HepG2 (cell line): ENCODE measurements around the gene IDH3G. TPM values are rescaled to one million over a fixed set of nuclear protein-coding genes. Genes with fewer than 3 reads are reported as not detected.

ENCODE experiments used
- ATAC-seq: fragments of 200-7000 bp; cut with Tn5 transposase; 3 replicates; pipeline ENCODE4 v1.9.1; 2020; ENCODE audit warnings: mild to moderate bottlenecking, moderate library complexity
- BruUV-seq: library from RNA; stranded (reverse); fragments of 400-500 nt; replicated peaks from 2 replicates; lab custom pipeline; 2021; lab: Mats Ljungman, UMichigan
- CTCF ChIA-PET: fragments of 300-600 bp; formaldehyde crosslinking; extraction: SDS; loops from one replicate; lab custom pipeline; 2021; ENCODE audit warnings: low total read pairs, inconsistent platforms, low intra/inter-chr PET ratio; lab: Yijun Ruan, JAX
- POLR2A ChIA-PET: fragments of 350-600 bp; sonication (Branson Sonifier 250); formaldehyde crosslinking; loops from one replicate; lab custom pipeline; 2020; ENCODE audit warnings: antibody characterized with exemption, inconsistent platforms; lab: Yijun Ruan, JAX
- DNase-seq: peaks from one replicate; pipeline ENCODE4 v3.0.0-alpha.2; 2015; ENCODE audit warnings: low spot score
- FAIRE-seq: peaks from 3 replicates; lab custom pipeline; 2011; peaks lifted over from hg19 to GRCh38; lab: Jason Lieb, UNC
- H2AFZ ChIP-seq: one replicate; pipeline ENCODE4 v1.6.1; 2011; ENCODE audit warnings: low read length, inconsistent platforms
- H3K27ac ChIP-seq: fragments of 300-600 bp; 3 replicates; pipeline ENCODE4 v1.8.0; 2011; ENCODE audit warnings: mixed run types, mild to moderate bottlenecking, mixed read lengths, low read length, inconsistent platforms; ENCODE audit not compliant: insufficient read depth; ENCODE audit errors: extremely low read length
- H3K27me3 ChIP-seq, 2 experiments: fragments of 200-600 bp in 1 of 2; 2 replicates in 1 of 2; 3 replicates in 1 of 2; pipeline versions ENCODE4 v1.6.0 to v1.8.0; 2011; ENCODE audit warnings: low read length in 2 of 2, mild to moderate bottlenecking in 2 of 2, moderate library complexity in 2 of 2, inconsistent platforms in 1 of 2; ENCODE audit not compliant: insufficient read depth in 2 of 2, control insufficient read depth in 1 of 2
- H3K36me3 ChIP-seq, 2 experiments: fragments of 200-600 bp in 1 of 2; replicated peaks in 1 of 2; 2 replicates in 1 of 2; 3 replicates in 1 of 2; pipeline versions ENCODE4 v1.5.1 to v1.8.0; 2011; ENCODE audit warnings: low read length in 2 of 2, inconsistent platforms in 1 of 2; ENCODE audit not compliant: insufficient read depth in 2 of 2, control insufficient read depth in 1 of 2
- H3K4me1 ChIP-seq: 2 replicates; pipeline ENCODE4 v1.5.1; 2012; ENCODE audit warnings: low read length, inconsistent platforms; ENCODE audit not compliant: insufficient read depth
- H3K4me2 ChIP-seq: 2 replicates; pipeline ENCODE4 v1.6.0; 2011; ENCODE audit warnings: low read depth, low read length, inconsistent platforms
- H3K4me3 ChIP-seq, 3 experiments: fragments of 200-600 bp in 1 of 3; sonication (generic), shearing (Covaris generic) in 1 of 3; replicated peaks in 1 of 3; 2 replicates each; pipeline ENCODE4 v1.5.1; 2011 to 2016; ENCODE audit warnings: low read length in 3 of 3, inconsistent platforms in 2 of 3, low read depth in 2 of 3, mild to moderate bottlenecking in 2 of 3, control low read depth in 1 of 3, mixed read lengths in 1 of 3; ENCODE audit not compliant: insufficient read depth in 1 of 3
- H3K79me2 ChIP-seq: one replicate; pipeline ENCODE4 v1.6.1; 2011; ENCODE audit warnings: low read length, inconsistent platforms; ENCODE audit not compliant: insufficient read depth
- H3K9ac ChIP-seq: 2 replicates; pipeline ENCODE4 v1.6.0; 2011; ENCODE audit warnings: mild to moderate bottlenecking, low read depth, low read length, inconsistent platforms; ENCODE audit not compliant: insufficient read depth
- H3K9me3 ChIP-seq: 2 replicates; pipeline ENCODE4 v1.5.1; 2012; ENCODE audit warnings: mild to moderate bottlenecking, low read length
- H4K20me1 ChIP-seq: 2 replicates; pipeline ENCODE4 v1.6.0; 2011; ENCODE audit warnings: inconsistent platforms, mild to moderate bottlenecking, low read length, moderate library complexity; ENCODE audit not compliant: insufficient read depth
- AGO2 ChIP-seq: fragments of 200-400 bp; formaldehyde crosslinking; optimal IDR thresholded peaks from 2 replicates; pipeline ENCODE3; 2017; ENCODE audit warnings: mild to moderate bottlenecking, low read depth, low read length, moderate library complexity
- GABPA ChIP-seq, 2 experiments: IDR thresholded peaks; 2 replicates each; pipeline ENCODE4 v1.6.1; 2011 to 2016; ENCODE audit warnings: low read depth in 2 of 2, low read length in 1 of 2, missing biosample characterization in 1 of 2, missing genetic modification characterization in 1 of 2
- NPAS2 ChIP-seq: sonication (generic); formaldehyde crosslinking; IDR thresholded peaks from 2 replicates; pipeline ENCODE4 v1.8.0; 2022; ENCODE audit warnings: mild to moderate bottlenecking, missing genetic modification reagents, borderline replicate concordance
- PREB ChIP-seq: sonication (generic); formaldehyde crosslinking; IDR thresholded peaks from 2 replicates; pipeline ENCODE4 v1.4.0; 2020; ENCODE audit warnings: missing genetic modification reagents
- SALL2 ChIP-seq: sonication (generic); formaldehyde crosslinking; IDR thresholded peaks from 2 replicates; pipeline ENCODE4 v1.8.1; 2023; ENCODE audit warnings: mild to moderate bottlenecking, missing genetic modification reagents, inconsistent platforms
- SATB2 ChIP-seq: sonication (generic); formaldehyde crosslinking; IDR thresholded peaks from 2 replicates; pipeline ENCODE4 v1.5.0; 2020; ENCODE audit warnings: missing genetic modification reagents
- TGIF2 ChIP-seq: IDR thresholded peaks from 2 replicates; pipeline ENCODE4 v1.6.1; 2016; ENCODE audit warnings: control low read depth, missing compliant biosample characterization
- WGBS: methylation state at CpG from one replicate; pipeline ENCODE4 v1.1.6; 2017; ENCODE audit warnings: low lambda C conversion rate; 5-methylcytosine and 5-hydroxymethylcytosine counted together
- in situ Hi-C: cut with HindIII; loops from 2 replicates; pipeline ENCODE4 v1.10.0; 2017; ENCODE audit warnings: low pct_unique_long_range_greater_than_20kb; ENCODE audit not compliant: extremely low pct_ligation_motif_present
- intact Hi-C: fragments of 100-400 bp; cut with micrococcal nuclease; formaldehyde crosslinking; loops from one replicate; pipeline ENCODE4 v1.10.0; 2022; ENCODE audit not compliant: unreplicated experiment
- polyA plus RNA-seq, 8 experiments: library from polyadenylated mRNA; depleted of rRNA in 3 of 8; stranded (reverse) in 7 of 8; unstranded in 1 of 8; fragments of >200 nt; fragmentation: Illumina TruSeq in 4 of 8; extraction: Trizol in 4 of 8; gene quantifications; 2 replicates each; pipeline versions ENCODE4 v1.2.1 to v1.2.3, GENCODE V29; 2011 to 2016; ENCODE audit warnings: low read depth in 4 of 8, missing spikeins in 1 of 8, mixed read lengths in 1 of 8; ENCODE audit not compliant: insufficient read depth in 1 of 8
- total RNA-seq, 5 experiments: library from RNA; depleted of rRNA; stranded (reverse); fragments of >200 nt; fragmentation: Illumina TruSeq; extraction: Trizol; gene quantifications; 2 replicates each; pipeline ENCODE4 v1.2.3, GENCODE V29; 2016; ENCODE audit warnings: low read depth in 1 of 5
- TF ChIP-seq, protein P1 (sequence below): sonication (generic); IDR thresholded peaks from 2 replicates; pipeline ENCODE4 v1.6.1; 2016; ENCODE audit warnings: low read depth, borderline replicate concordance
- TF ChIP-seq, protein P2 (sequence below): sonication (generic); formaldehyde crosslinking; IDR thresholded peaks from 2 replicates; pipeline ENCODE4 v1.4.0; 2020; ENCODE audit warnings: missing genetic modification reagents

The IDH3G gene
- total and polyA plus RNA-seq, 2 of the 13 experiments (the other 11 are each of a cell fraction or from before 2014, with no cell fraction given) = 18.7 to 35.5 TPM

DNA sequence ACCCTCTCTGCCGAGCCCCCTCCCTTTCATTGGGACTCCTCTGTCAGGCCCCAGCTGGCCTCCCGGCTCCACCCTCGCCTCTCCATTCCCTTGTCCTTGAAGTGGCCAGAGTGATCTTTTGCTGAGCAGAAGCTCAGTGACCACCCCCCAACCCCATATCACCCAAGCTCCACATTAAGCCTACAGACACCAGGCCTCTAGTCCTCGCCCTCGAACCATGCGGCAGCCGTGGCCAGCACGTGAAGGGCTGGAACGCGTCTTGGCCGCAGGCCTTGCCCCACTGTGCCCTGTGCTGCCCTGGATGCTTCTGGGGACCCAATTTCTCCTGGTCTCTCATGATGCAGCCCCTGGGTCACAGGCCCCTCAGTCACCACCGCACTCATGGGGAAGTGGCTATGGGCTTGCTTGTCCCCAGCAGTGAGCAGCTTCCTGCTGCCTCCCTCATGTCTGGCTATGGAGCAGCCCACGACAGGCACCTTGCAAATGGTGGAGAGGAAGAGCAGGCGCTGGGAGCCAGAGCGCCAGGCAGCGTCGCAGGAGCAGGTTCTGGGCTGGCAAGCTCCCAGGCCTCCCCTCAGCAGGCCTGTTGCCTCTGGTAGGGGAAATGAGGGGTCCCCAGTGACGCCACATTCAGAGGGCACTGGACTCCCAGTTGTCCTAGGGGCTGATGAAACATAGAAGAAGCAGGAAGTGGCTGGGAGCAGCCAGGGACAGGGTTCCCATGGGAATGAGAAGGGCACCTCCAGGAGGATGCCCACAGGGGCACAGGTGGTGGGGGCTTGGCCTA is 14.1 kb downstream of the IDH3G start (continued):
- TF ChIP-seq, protein P1, sequence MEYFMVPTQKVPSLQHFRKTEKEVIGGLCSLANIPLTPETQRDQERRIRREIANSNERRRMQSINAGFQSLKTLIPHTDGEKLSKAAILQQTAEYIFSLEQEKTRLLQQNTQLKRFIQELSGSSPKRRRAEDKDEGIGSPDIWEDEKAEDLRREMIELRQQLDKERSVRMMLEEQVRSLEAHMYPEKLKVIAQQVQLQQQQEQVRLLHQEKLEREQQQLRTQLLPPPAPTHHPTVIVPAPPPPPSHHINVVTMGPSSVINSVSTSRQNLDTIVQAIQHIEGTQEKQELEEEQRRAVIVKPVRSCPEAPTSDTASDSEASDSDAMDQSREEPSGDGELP = no peak
- TF ChIP-seq GABPA (IDR thresholded peaks at IDR 0.05; ENCODE audit: low read depth, low read length) (no peak), GABPA (CRISPR knock-in tag; IDR thresholded peaks at IDR 0.05; ENCODE audit: low read depth) (no peak)

GRCh38 chrX:153778684-153779101 is 15.5 kb downstream of the IDH3G start:
- H3K27ac ChIP-seq = no peak overlapping the region
- no peaks in the 10 kb centered on the region for H4K20me1 ChIP-seq
- TF ChIP-seq TGIF2 (CRISPR knock-in tag) = no peak
- TF ChIP-seq, protein P2, sequence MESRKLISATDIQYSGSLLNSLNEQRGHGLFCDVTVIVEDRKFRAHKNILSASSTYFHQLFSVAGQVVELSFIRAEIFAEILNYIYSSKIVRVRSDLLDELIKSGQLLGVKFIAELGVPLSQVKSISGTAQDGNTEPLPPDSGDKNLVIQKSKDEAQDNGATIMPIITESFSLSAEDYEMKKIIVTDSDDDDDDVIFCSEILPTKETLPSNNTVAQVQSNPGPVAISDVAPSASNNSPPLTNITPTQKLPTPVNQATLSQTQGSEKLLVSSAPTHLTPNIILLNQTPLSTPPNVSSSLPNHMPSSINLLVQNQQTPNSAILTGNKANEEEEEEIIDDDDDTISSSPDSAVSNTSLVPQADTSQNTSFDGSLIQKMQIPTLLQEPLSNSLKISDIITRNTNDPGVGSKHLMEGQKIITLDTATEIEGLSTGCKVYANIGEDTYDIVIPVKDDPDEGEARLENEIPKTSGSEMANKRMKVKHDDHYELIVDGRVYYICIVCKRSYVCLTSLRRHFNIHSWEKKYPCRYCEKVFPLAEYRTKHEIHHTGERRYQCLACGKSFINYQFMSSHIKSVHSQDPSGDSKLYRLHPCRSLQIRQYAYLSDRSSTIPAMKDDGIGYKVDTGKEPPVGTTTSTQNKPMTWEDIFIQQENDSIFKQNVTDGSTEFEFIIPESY (CRISPR knock-in tag) = peak; percentile 59; the same call in 1 of the 2 replicates
- TF ChIP-seq PREB (CRISPR knock-in tag) = no peak
- TF ChIP-seq AGO2 = peak; percentile 46
- no peak for TF ChIP-seq SATB2
- no peak for TF ChIP-seq NPAS2
- no peak for TF ChIP-seq SALL2 (CRISPR knock-in tag)
- H2AFZ ChIP-seq = no peak overlapping the region
- intact Hi-C loops (no loop called here), in situ Hi-C loops (no loop called here)
- no peaks in the 10 kb centered on the region for H3K27me3 ChIP-seq
- no peaks in the 10 kb centered on the region for H3K36me3 ChIP-seq
- no peaks in the 10 kb centered on the region for H3K79me2 ChIP-seq
- no CpG with 5 or more reads among the region's 16 CpGs for WGBS
- no peak overlapping the region for H3K9ac ChIP-seq
- no TSS peak for BruUV-seq
- H3K4me2 ChIP-seq = no peak overlapping the region
- ATAC-seq = no peak; the same call in 2 of the 3 replicates
- H3K4me3 ChIP-seq = no peak overlapping the region
- ChIA-PET POLR2A (no interaction called here), CTCF (no interaction called here)
- DNase-seq = no peak
- no peaks in the 10 kb centered on the region for H3K4me1 ChIP-seq
- no peaks in the 10 kb centered on the region for H3K9me3 ChIP-seq
- FAIRE-seq = no peak
